Muscle layer of duodenum (tissue), 2 donors: ENCODE measurements around the gene CD300C.
"Not testable (repeated sequence)": the region's sequence is repeated elsewhere in the genome, so short reads cannot be mapped to it uniquely, and the experiment has no call there.

Source experiments
- H3K27ac ChIP-seq: one replicate; pipeline ENCODE4 v1.7.0; 2013; ENCODE audit warnings: mild to moderate bottlenecking, low read length
- H3K27me3 ChIP-seq: one replicate; pipeline ENCODE4 v1.7.0; 2013; ENCODE audit warnings: low read depth, mild to moderate bottlenecking, control low read depth, low read length
- H3K36me3 ChIP-seq, 2 donors: one replicate each; pipeline ENCODE4 v1.7.0; 2013; ENCODE audit warnings: low read length in 2 of 2, control low read depth in 1 of 2, mild to moderate bottlenecking in 1 of 2; ENCODE audit not compliant: insufficient read depth in 2 of 2, control insufficient read depth in 1 of 2
- H3K4me1 ChIP-seq, 2 donors: one replicate each; pipeline ENCODE4 v1.7.0; 2013; ENCODE audit warnings: low read length in 2 of 2, mild to moderate bottlenecking in 2 of 2, control low read depth in 1 of 2, moderate library complexity in 1 of 2; ENCODE audit not compliant: insufficient read depth in 2 of 2, control insufficient read depth in 1 of 2
- H3K4me3 ChIP-seq, 2 donors: one replicate each; pipeline ENCODE4 v1.7.0; 2013; ENCODE audit warnings: low read length in 2 of 2, low read depth in 1 of 2, mild to moderate bottlenecking in 1 of 2
- H3K9me3 ChIP-seq, 2 donors: one replicate each; pipeline ENCODE4 v1.7.0; 2013; ENCODE audit warnings: low read length in 2 of 2, control low read depth in 1 of 2, mild to moderate bottlenecking in 1 of 2; ENCODE audit not compliant: control insufficient read depth in 1 of 2
- donor health status: healthy.

Gene CD300C

GRCh38 chr17:74558882-74559519 lies 13.1 kb upstream of the CD300C start:
- no peak overlapping the region for H3K27ac ChIP-seq
- H3K4me3 ChIP-seq, result no peak overlapping the region
- H3K9me3 ChIP-seq, result no peaks in the 10 kb centered on the region
- no peaks in the 10 kb centered on the region for H3K36me3 ChIP-seq
- no peaks in the 10 kb centered on the region for H3K27me3 ChIP-seq
- H3K4me1 ChIP-seq, result no peaks in the 10 kb centered on the region

GRCh38 chr17:74558402-74558801 lies 12.5 kb upstream of the CD300C start:
- H3K9me3 ChIP-seq, H3K4me1 ChIP-seq: not testable (repeated sequence)

GRCh38 chr17:74555427-74555940 lies 9.6 kb upstream of the CD300C start:
- no peaks in the 10 kb centered on the region for H3K9me3 ChIP-seq
- H3K27me3 ChIP-seq, result no peaks in the 10 kb centered on the region
- H3K27ac ChIP-seq, result no peak overlapping the region
- H3K36me3 ChIP-seq, result no peaks in the 10 kb centered on the region
- H3K4me3 ChIP-seq, result no peak overlapping the region
- no peaks in the 10 kb centered on the region for H3K4me1 ChIP-seq

More at GRCh38 chr17:74558402-74558801, 12.5 kb upstream of the CD300C start:
- H3K27me3 ChIP-seq, H3K4me3 ChIP-seq, H3K36me3 ChIP-seq, H3K27ac ChIP-seq: not testable (repeated sequence)

GRCh38 chr17:74554909-74555308 lies 9.0 kb upstream of the CD300C start:
- Histone ChIP-seq H3K27ac (no peak overlapping the region), H3K9me3 (no peaks in the 10 kb centered on the region), H3K4me3 (no peak overlapping the region), H3K4me1 (no peaks in the 10 kb centered on the region), H3K27me3 (no peaks in the 10 kb centered on the region), H3K36me3 (no peaks in the 10 kb centered on the region)

- Histone ChIP-seq H3K27ac (no peak overlapping the region), H3K4me1 (no peaks in the 10 kb centered on the region)
Measured at GRCh38 chr17:74552037-74552436, 6.1 kb upstream of the CD300C start.

GRCh38 chr17:74550602-74551001 lies 4.7 kb upstream of the CD300C start:
- H3K9me3 ChIP-seq, result no peaks in the 10 kb centered on the region
- no peaks in the 10 kb centered on the region for H3K36me3 ChIP-seq
- H3K27ac ChIP-seq, result no peak overlapping the region
- no peak overlapping the region for H3K4me3 ChIP-seq
- no peaks in the 10 kb centered on the region for H3K27me3 ChIP-seq
- H3K4me1 ChIP-seq, result no peaks in the 10 kb centered on the region

More at GRCh38 chr17:74552037-74552436, 6.1 kb upstream of the CD300C start:
- H3K9me3 ChIP-seq, result no peaks in the 10 kb centered on the region
- no peaks in the 10 kb centered on the region for H3K36me3 ChIP-seq
- H3K4me3 ChIP-seq, result no peak overlapping the region
- H3K27me3 ChIP-seq, result no peaks in the 10 kb centered on the region

- Histone ChIP-seq H3K36me3 (no peaks in the 10 kb centered on the region), H3K4me3 (no peak overlapping the region), H3K27ac (no peak overlapping the region), H3K27me3 (no peaks in the 10 kb centered on the region), H3K9me3 (no peaks in the 10 kb centered on the region), H3K4me1 (no peaks in the 10 kb centered on the region)
Measured at GRCh38 chr17:74549343-74549742, 3.4 kb upstream of the CD300C start.

GRCh38 chr17:74547736-74548135 lies 1.8 kb upstream of the CD300C start:
- H3K27ac ChIP-seq, result no peak overlapping the region
- H3K9me3 ChIP-seq, result no peaks in the 10 kb centered on the region
- H3K4me1 ChIP-seq, result no peaks in the 10 kb centered on the region
- no peaks in the 10 kb centered on the region for H3K27me3 ChIP-seq
- H3K4me3 ChIP-seq, result no peak overlapping the region
- no peaks in the 10 kb centered on the region for H3K36me3 ChIP-seq

- Histone ChIP-seq H3K27ac (no peak overlapping the region), H3K9me3 (no peaks in the 10 kb centered on the region), H3K27me3 (no peaks in the 10 kb centered on the region), H3K4me3 (no peak overlapping the region), H3K36me3 (no peaks in the 10 kb centered on the region), H3K4me1 (no peaks in the 10 kb centered on the region)
Measured at GRCh38 chr17:74547264-74547663, 1.3 kb upstream of the CD300C start.

GRCh38 chr17:74546586-74546985 lies 671 bp upstream of the CD300C start:
- Histone ChIP-seq H3K4me1 (no peaks in the 10 kb centered on the region), H3K4me3 (no peak overlapping the region), H3K27me3 (no peaks in the 10 kb centered on the region), H3K9me3 (no peaks in the 10 kb centered on the region), H3K36me3 (no peaks in the 10 kb centered on the region), H3K27ac (no peak overlapping the region)

- Histone ChIP-seq H3K27ac (no peak overlapping the region), H3K4me1 (no peaks in the 10 kb centered on the region), H3K27me3 (no peaks in the 10 kb centered on the region), H3K36me3 (no peaks in the 10 kb centered on the region), H3K9me3 (no peaks in the 10 kb centered on the region), H3K4me3 (peak overlapping the region in 1 of 2 donors; percentile 30)
Measured at GRCh38 chr17:74544991-74545842, 698 bp downstream of the CD300C start.
